ENCODE data around the gene PBXIP1. TPM values are rescaled to one million over a fixed set of nuclear protein-coding genes. Genes with fewer than 3 reads are reported as not detected.
A peak's percentile ranks its signal among the peaks of the same experiment; 100 is the strongest.

The PBXIP1 gene
- total and polyA plus RNA-seq, 2 of the 13 experiments (the other 11 are each of a cell fraction or from before 2014, with no cell fraction given) = 16.3 to 31.9 TPM

GRCh38 chr1:154975409-154976059, 19.6 kb upstream of the PBXIP1 start:
- peak overlapping the region; percentile 93 for H3K4me2 ChIP-seq (ENCODE audit: low read depth, low read length)
- BruUV-seq (replicated peaks) = TSS peak; percentile 73
- no peak overlapping the region for H2AFZ ChIP-seq (ENCODE audit: low read length)
- H3K36me3 ChIP-seq (replicated peaks in 1 of 2; ENCODE audit: control insufficient read depth in 1 of 2, insufficient read depth in 2 of 2, low read length in 2 of 2) = peaks cover 2 to 18% of the 10 kb centered on the region in 2 experiments
- H4K20me1 ChIP-seq (ENCODE audit: insufficient read depth, low read length) = no peaks in the 10 kb centered on the region
- FAIRE-seq (no peak), ATAC-seq (no peak), DNase-seq (ENCODE audit: low spot score) (no peak)
- ChIA-PET POLR2A (interaction anchor here (0.7 to 6.6 kb wide), 9 partner anchors 12 to 76 kb away, joined by 3 to 148 read pairs (median 4); partner anchors contain the start of genes ADAM15, LENEP, PBXIP1 and PYGO2), CTCF (ENCODE audit: low intra/inter-chr PET ratio, low total read pairs) (interaction anchor here (1.1 kb wide), 1 partner anchor 42 kb away, joined by 3 read pairs; no protein-coding TSS in a partner anchor)
- 1% methylated on average over 22 of the region's 24 CpGs for WGBS (ENCODE audit: low lambda C conversion rate)
- peak overlapping the region; percentile 98 for H3K9ac ChIP-seq (ENCODE audit: insufficient read depth, low read depth, low read length)
- in situ Hi-C loops (cut with HindIII; ENCODE audit: extremely low pct_ligation_motif_present, low pct_unique_long_range_greater_than_20kb) = no loop called here
- H3K4me1 ChIP-seq (ENCODE audit: insufficient read depth, low read length) = peaks cover 49% of the 10 kb centered on the region
- peak overlapping the region; percentile 100 for H3K27ac ChIP-seq (ENCODE audit: extremely low read length, insufficient read depth, low read length)
- peaks cover 57% of the 10 kb centered on the region for H3K79me2 ChIP-seq (ENCODE audit: insufficient read depth, low read length)
- intact Hi-C loops (cut with micrococcal nuclease; ENCODE audit: unreplicated experiment) = loop anchor here (2.0 kb wide), 1 partner anchor 87 kb away; the partner anchor contains the start of gene EFNA4
- H3K4me3 ChIP-seq (replicated peaks in 1 of 3; ENCODE audit: insufficient read depth in 1 of 3, low read depth in 2 of 3, low read length in 3 of 3) = peak overlapping the region; percentile 67 to 84 (median 72)
- no peaks in the 10 kb centered on the region; a peak in 1 of 5 replicates for H3K27me3 ChIP-seq (ENCODE audit: control insufficient read depth in 1 of 2, insufficient read depth in 2 of 2, low read length in 2 of 2)
- H3K9me3 ChIP-seq (ENCODE audit: low read length) = no peaks in the 10 kb centered on the region
- TF ChIP-seq BCL3 (CRISPR knock-in tag; IDR thresholded peaks at IDR 0.05) = no peak
- 0 out of 2 replicates have a peak, but pooled peaks have one; percentile 26 for TF ChIP-seq CCDC6 (CRISPR knock-in tag; IDR thresholded peaks at IDR 0.05)
- no peak for TF ChIP-seq ZNF205 (CRISPR knock-in tag; IDR thresholded peaks at IDR 0.05)
- 0 out of 2 replicates have a peak, but pooled peaks have one; percentile 20 for TF ChIP-seq BORCS8-MEF2B (CRISPR knock-in tag; IDR thresholded peaks at IDR 0.05)
- TF ChIP-seq ZC3H4 (CRISPR knock-in tag; IDR thresholded peaks at IDR 0.05; ENCODE audit: borderline replicate concordance) = peak; percentile 47; the same call in 1 of the 2 replicates
- TF ChIP-seq RBFOX2 (IDR thresholded peaks at IDR 0.05; ENCODE audit: low read depth, low read length) = peak; percentile 39; the same call in 1 of the 2 replicates
- no peak for TF ChIP-seq GZF1 (CRISPR knock-in tag; IDR thresholded peaks at IDR 0.05)
- no peak for TF ChIP-seq ATF4 (CRISPR knock-in tag; IDR thresholded peaks at IDR 0.05)
- TF ChIP-seq KAT7 (CRISPR knock-in tag; IDR thresholded peaks at IDR 0.05; ENCODE audit: borderline replicate concordance) = 0 out of 2 replicates have a peak, but pooled peaks have one; percentile 62
- 0 out of 2 replicates have a peak, but pooled peaks have one; percentile 41 for TF ChIP-seq SNAI1 (CRISPR knock-in tag; IDR thresholded peaks at IDR 0.05; ENCODE audit: borderline replicate concordance)
- peak; percentile 35; the same call in 1 of the 2 replicates for TF ChIP-seq ZNF574 (CRISPR knock-in tag; IDR thresholded peaks at IDR 0.05)
- TF ChIP-seq FOXJ3 (CRISPR knock-in tag; IDR thresholded peaks at IDR 0.05; ENCODE audit: borderline replicate concordance) = 0 out of 2 replicates have a peak, but pooled peaks have one; percentile 8
- peak; percentile 32 for TF ChIP-seq YY1 (IDR thresholded peaks at IDR 0.05; ENCODE audit: insufficient read depth, insufficient replicate concordance, low read depth, low read length)
- 0 out of 2 replicates have a peak, but pooled peaks have one; percentile 34 for TF ChIP-seq HOXA5 (CRISPR knock-in tag; IDR thresholded peaks at IDR 0.05)
- TF ChIP-seq GTF3A (CRISPR knock-in tag; conservative IDR thresholded peaks at IDR 0.05) = 0 out of 2 replicates have a peak, but pooled peaks have one; percentile 38
- TF ChIP-seq KLF16 (CRISPR knock-in tag; IDR thresholded peaks at IDR 0.05) = peak in 1 of 2 experiments; percentile 22; a peak in 1 of 4 replicates
